Measurements from ENCODE around the gene TIPIN.

DNA sequence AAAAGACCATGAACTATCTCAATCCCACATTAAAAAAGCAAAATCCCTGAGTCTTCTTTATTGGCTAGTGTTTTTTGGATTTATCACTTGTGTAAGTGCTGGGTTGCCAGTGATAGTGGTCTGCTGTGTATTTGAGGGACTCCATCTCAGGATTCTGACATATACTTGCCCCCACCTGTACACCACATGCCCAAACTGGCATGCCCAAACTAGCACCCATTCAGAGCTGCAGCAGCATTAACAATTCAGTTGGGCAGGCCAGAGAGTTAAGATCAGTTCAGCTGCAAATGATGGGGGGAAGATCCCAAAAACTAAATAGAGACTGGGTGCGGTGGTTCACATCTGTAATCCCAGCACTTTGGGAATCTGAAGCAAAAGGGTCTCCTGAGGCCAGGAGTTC lies 6.3 kb upstream of the TIPIN start:
- TF ChIP-seq, protein P1, sequence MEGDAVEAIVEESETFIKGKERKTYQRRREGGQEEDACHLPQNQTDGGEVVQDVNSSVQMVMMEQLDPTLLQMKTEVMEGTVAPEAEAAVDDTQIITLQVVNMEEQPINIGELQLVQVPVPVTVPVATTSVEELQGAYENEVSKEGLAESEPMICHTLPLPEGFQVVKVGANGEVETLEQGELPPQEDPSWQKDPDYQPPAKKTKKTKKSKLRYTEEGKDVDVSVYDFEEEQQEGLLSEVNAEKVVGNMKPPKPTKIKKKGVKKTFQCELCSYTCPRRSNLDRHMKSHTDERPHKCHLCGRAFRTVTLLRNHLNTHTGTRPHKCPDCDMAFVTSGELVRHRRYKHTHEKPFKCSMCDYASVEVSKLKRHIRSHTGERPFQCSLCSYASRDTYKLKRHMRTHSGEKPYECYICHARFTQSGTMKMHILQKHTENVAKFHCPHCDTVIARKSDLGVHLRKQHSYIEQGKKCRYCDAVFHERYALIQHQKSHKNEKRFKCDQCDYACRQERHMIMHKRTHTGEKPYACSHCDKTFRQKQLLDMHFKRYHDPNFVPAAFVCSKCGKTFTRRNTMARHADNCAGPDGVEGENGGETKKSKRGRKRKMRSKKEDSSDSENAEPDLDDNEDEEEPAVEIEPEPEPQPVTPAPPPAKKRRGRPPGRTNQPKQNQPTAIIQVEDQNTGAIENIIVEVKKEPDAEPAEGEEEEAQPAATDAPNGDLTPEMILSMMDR (IDR thresholded peaks at IDR 0.05): no peak
- TF ChIP-seq POLR2AphosphoS5 (IDR thresholded peaks at IDR 0.05; ENCODE audit: low read depth, low read length): no peak
- TF ChIP-seq, protein P2, sequence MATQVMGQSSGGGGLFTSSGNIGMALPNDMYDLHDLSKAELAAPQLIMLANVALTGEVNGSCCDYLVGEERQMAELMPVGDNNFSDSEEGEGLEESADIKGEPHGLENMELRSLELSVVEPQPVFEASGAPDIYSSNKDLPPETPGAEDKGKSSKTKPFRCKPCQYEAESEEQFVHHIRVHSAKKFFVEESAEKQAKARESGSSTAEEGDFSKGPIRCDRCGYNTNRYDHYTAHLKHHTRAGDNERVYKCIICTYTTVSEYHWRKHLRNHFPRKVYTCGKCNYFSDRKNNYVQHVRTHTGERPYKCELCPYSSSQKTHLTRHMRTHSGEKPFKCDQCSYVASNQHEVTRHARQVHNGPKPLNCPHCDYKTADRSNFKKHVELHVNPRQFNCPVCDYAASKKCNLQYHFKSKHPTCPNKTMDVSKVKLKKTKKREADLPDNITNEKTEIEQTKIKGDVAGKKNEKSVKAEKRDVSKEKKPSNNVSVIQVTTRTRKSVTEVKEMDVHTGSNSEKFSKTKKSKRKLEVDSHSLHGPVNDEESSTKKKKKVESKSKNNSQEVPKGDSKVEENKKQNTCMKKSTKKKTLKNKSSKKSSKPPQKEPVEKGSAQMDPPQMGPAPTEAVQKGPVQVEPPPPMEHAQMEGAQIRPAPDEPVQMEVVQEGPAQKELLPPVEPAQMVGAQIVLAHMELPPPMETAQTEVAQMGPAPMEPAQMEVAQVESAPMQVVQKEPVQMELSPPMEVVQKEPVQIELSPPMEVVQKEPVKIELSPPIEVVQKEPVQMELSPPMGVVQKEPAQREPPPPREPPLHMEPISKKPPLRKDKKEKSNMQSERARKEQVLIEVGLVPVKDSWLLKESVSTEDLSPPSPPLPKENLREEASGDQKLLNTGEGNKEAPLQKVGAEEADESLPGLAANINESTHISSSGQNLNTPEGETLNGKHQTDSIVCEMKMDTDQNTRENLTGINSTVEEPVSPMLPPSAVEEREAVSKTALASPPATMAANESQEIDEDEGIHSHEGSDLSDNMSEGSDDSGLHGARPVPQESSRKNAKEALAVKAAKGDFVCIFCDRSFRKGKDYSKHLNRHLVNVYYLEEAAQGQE (IDR thresholded peaks at IDR 0.05; ENCODE audit: insufficient read depth in 1 of 2, low read depth in 2 of 2, low read length in 1 of 2): no peak
- TF ChIP-seq TCF7L2 (IDR thresholded peaks at IDR 0.05; ENCODE audit: low read depth, low read length): no peak
- TF ChIP-seq SIN3A (IDR thresholded peaks at IDR 0.05; ENCODE audit: borderline replicate concordance, insufficient read depth, low read depth, low read length): no peak
